RWPE1 (cell line): ENCODE measurements around the gene QSOX1.

ENCODE experiments used
- CTCF ChIA-PET: fragments of 350-600 bp; sonication (Branson Sonifier 250); formaldehyde crosslinking; extraction: SDS; loops from one replicate; lab custom pipeline; 2021; lab: Yijun Ruan, JAX
- POLR2A ChIA-PET: fragments of 400-600 bp; formaldehyde crosslinking; extraction: SDS; loops from one replicate; lab custom pipeline; 2020; ENCODE audit warnings: antibody characterized with exemption; ENCODE audit not compliant: low non-redundant PET; lab: Yijun Ruan, JAX
- DNase-seq: peaks from one replicate; pipeline ENCODE4 v3.0.0; 2012; ENCODE audit warnings: low spot score
- H3K27ac ChIP-seq: fragments of 450-650 bp; 2 replicates; pipeline ENCODE4 v1.5.1; 2017
- TF ChIP-seq, protein P1 (sequence below): fragments of 450-650 bp; conservative IDR thresholded peaks from 2 replicates; pipeline ENCODE4 v1.5.1; 2017; ENCODE audit warnings: low read depth, mild to moderate bottlenecking

The QSOX1 gene

DNA sequence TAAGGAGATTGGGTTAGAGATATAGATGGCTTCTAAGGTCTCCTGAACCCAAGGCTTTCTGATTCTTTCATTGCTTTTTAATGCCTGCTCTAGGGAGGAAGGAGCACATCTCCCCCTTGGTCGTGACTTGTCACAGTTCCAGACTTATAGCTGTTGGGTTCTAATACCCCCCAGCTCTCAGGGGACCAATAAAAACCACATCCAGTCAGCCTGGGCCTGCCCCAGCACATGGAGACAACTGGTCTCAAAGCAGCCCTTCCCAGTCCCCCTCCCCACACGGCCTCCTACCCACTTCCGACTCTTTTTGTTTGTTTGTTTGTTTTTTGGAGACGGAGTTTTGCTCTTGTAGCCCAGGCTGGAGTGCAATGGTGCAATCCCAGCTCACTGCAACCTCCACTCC is 23.3 kb downstream of the QSOX1 start:
- TF ChIP-seq, protein P1, sequence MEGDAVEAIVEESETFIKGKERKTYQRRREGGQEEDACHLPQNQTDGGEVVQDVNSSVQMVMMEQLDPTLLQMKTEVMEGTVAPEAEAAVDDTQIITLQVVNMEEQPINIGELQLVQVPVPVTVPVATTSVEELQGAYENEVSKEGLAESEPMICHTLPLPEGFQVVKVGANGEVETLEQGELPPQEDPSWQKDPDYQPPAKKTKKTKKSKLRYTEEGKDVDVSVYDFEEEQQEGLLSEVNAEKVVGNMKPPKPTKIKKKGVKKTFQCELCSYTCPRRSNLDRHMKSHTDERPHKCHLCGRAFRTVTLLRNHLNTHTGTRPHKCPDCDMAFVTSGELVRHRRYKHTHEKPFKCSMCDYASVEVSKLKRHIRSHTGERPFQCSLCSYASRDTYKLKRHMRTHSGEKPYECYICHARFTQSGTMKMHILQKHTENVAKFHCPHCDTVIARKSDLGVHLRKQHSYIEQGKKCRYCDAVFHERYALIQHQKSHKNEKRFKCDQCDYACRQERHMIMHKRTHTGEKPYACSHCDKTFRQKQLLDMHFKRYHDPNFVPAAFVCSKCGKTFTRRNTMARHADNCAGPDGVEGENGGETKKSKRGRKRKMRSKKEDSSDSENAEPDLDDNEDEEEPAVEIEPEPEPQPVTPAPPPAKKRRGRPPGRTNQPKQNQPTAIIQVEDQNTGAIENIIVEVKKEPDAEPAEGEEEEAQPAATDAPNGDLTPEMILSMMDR, result no peak
- CTCF ChIA-PET, result interaction anchor here (0.6 to 1.1 kb wide), 2 partner anchors 86 to 469 kb away, joined by 4 to 8 read pairs; no protein-coding TSS in a partner anchor
- DNase-seq, result no peak
- POLR2A ChIA-PET, result no interaction called here
- H3K27ac ChIP-seq, result no peak overlapping the region

DNA sequence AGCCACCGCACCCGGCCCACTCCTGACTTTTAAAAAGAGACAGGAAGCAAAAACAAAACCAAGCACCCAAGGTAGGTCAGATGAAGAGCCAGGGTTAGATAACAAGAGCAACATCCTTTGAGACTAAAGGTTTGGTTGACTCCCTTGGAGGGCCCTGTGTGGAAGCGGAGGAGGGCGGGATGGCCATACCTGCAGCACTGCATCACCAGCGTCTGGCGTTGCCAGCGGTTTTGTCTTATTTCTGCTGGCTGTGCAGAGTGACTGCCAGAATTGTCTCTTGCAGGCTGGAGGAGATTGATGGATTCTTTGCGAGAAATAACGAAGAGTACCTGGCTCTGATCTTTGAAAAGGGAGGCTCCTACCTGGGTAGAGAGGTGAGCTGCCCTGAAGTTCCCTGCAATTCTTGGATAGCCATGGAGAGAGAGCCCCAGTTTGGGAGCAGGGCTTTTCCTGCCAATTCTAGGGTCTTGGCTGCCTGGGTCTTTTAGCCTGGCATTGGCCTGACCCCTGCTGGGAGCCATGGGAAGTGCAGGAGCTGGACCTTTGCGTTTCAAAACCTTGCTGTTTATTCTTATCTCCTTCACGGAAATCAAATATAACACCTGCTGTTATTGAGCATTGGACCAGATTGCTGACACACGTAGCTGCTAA is 24.0 kb downstream of the QSOX1 start:
- peak; percentile 59 for DNase-seq
- CTCF ChIA-PET, result interaction anchor here (0.5 to 1.5 kb wide), 12 partner anchors 8 to 469 kb away, joined by 3 to 9 read pairs (median 4); no protein-coding TSS in a partner anchor
- TF ChIP-seq, protein P1, result peak; percentile 94
- POLR2A ChIA-PET, result no interaction called here
- no peak overlapping the region for H3K27ac ChIP-seq

DNA sequence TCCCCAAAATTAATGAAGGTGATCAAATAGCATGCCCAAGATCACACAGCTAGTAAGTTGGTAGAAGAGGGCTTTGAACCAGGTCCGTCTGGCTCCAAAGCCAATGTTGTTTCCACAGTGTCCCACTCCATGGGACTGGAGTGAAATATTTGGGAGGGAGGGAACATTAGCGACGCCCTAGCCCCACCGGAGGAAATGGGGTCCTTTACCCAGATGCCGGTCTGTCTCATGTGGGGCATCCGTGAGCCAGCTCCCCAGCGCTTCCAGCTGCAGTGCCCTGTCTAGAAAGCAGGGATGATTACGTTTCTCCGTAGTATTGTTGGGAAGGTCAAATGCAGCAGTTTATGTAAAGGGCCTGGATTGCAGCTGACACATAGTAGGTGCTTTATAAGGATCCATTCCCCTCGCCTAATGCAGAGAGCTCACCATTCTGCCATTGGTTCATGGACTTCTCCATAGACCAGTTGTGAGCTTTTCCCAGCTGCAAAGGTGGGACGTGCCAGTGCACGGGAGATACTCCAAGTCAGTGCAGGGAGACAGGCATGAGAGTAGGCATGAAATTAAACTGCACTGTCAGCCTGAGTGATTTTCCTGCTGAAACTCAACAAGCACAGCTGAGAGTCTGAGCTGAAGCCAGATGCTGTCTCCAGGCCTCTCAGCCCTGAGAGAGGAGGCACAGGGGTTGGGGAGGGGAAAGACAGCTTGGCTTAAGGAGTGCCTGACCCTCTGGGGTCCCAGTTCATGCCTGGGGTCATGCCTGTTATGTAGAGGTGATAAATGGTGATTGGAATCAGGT is 24.7 kb downstream of the QSOX1 start:
- CTCF ChIA-PET, result interaction anchor here (0.5 to 1.5 kb wide), 12 partner anchors 8 to 251 kb away, joined by 3 to 9 read pairs (median 3); no protein-coding TSS in a partner anchor
- POLR2A ChIA-PET, result no interaction called here
- no peak for DNase-seq
- no peak overlapping the region for H3K27ac ChIP-seq
- TF ChIP-seq, protein P1, result peak; percentile 44

DNA sequence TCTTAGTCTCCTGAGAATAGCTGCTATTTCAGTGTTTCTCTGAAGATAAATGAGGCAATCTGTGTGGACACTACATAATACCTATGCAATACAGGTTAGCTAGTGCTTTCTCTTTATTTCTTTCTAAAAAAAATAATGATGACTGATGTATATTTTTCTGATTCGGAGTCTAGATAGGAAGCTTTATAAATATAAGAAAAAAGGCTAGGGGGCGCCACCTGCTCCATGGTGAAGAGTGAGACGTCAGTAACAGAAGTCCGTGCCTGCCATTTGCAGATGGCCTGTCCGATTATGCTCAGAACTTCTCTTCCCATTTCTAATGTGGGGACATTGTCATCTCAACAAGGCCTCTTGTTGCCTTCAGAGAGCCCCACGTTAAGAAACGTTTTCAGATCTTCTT is 26.4 kb downstream of the QSOX1 start:
- H3K27ac ChIP-seq, result no peak overlapping the region
- ChIA-PET POLR2A (no interaction called here), CTCF (interaction anchor here (0.6 to 1.1 kb wide), 3 partner anchors 14 to 971 kb away, joined by 3 to 4 read pairs (median 4); no protein-coding TSS in a partner anchor)
- DNase-seq, result no peak
- TF ChIP-seq, protein P1, result peak; percentile 23; the same call in 1 of the 2 replicates

DNA sequence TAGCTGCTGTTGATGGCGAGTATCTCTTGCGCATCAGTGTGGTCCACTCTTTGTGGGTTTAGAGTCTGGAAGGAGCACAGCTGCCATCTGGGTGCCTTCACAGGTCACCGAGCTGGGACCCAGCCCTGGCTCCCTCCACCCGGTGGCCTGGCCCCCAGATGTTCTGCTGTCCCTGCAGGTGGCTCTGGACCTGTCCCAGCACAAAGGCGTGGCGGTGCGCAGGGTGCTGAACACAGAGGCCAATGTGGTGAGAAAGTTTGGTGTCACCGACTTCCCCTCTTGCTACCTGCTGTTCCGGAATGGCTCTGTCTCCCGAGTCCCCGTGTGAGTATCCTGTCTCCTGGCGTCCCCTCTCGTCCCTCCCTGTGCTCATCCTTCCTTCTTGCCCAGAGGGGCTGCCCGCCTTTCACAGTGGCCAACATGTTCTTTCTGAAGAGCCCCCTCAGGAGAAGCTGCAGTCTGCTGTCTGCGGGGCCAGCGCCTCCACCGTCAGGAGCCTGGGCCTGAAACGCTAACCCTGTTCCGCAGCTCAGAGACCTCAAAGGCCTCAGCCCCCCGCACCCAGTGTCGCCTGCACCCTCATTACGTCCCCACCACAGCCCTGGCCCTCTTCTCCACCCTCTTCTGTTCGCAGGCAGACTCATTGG is 27.4 kb downstream of the QSOX1 start:
- H3K27ac ChIP-seq, result no peak overlapping the region
- TF ChIP-seq, protein P1, result no peak
- ChIA-PET POLR2A (no interaction called here), CTCF (no interaction called here)
- no peak for DNase-seq

DNA sequence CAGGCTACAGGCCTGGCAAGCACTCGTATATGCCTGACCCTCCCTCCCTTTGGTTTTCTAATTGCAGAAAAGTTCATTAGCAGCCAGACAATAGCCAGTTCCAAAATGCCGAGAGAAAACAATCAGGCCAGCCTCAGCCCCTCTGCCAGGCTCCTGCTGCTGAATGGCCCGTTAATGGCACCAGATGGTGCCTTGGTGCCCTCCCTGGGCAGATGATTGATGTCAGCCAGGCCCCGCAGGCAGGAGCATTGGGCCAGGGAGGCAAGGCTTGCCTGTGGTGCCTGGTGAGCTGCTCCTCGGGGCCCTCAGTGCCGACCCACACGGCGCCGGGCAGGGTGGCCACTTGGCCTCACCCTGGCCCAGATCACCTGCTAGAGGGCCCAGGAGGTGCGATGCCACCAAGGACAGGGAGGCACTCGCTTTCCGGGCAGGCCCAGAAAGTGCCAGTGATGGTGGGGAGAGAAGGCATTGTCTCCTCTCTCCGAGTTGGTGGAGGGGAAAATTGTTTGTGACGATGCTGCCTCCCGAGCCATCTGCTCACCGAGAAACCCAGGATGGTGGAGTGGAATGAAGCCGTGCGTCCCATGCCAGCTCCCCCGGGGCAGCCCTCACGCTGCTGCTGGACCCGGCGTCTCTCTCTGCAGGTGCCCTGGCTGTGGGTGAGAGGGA is 28.1 kb downstream of the QSOX1 start:
- TF ChIP-seq, protein P1, result no peak
- ChIA-PET CTCF (no interaction called here), POLR2A (no interaction called here)
- H3K27ac ChIP-seq, result no peak overlapping the region
- no peak for DNase-seq
